H54 (cell line): ENCODE measurements around the gene NQO2.

Source experiments
- DNase-seq: peaks from one replicate; pipeline ENCODE4 v3.0.0; 2011; ENCODE audit warnings: low spot score, mixed read lengths; ENCODE audit not compliant: insufficient read length
- FAIRE-seq: peaks from 3 replicates; lab custom pipeline; 2011; peaks lifted over from hg19 to GRCh38; lab: Jason Lieb, UNC
- POLR2A ChIP-seq: IDR thresholded peaks from 2 replicates; pipeline ENCODE4 v1.6.1; 2011; ENCODE audit warnings: low read depth, mild to moderate bottlenecking, low read length

The NQO2 gene

DNA sequence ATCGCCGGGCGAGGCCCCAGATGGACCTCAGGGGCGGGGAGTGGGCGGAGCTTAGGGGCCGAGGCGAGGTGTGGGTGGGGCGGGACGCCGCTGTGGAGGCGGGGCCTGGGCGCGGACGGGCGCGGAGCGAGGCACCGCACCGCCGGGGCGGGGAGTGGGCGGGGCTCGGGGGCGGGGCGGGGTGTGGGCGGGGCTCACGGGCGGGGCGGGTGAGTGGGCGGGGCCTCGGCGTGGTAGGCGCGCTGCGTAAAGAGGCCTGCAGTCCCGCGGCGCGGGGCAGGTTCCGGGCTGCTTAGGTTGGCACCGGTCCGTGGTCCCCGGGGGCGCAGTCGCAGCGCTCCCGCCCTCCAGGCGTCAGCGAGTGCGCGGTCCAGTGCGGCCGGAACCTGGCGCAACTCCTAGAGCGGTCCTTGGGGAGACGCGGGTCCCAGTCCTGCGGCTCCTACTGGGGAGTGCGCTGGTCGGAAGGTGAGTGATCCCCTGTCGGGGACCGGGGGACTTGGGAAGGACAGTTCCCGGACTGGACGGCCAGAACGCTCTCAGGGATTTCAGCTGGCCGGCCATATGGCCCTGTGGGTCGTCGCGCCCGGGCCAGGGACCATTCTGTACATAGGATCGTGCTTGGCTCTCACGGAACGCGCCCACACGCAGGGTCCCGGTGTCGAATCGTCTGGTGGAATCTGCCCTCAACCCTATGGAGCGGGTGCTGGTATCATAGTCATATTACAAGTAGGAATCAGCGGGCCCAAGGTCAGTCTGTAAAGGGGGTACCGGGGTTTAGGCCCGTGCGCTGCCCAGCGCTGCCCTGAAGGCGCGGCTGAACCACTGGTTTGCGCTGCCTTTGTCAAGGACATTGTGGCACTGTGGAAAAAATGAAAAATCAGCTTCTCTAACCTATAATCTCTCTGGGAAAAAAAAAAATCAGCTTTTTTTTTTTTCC is at the start of gene NQO2:
NQO2 (plus strand) TSS at position 277 of the 940 bp plus-strand sequence. CDS start 6,659 bp downstream, outside the sequence.
- peak; percentile 82 for TF ChIP-seq POLR2A
- peak; percentile 75 for DNase-seq
- FAIRE-seq = no peak

- DNase-seq (no peak), FAIRE-seq (no peak)
- no peak for TF ChIP-seq POLR2A
Measured at GRCh38 chr6:2950713-2951112, 49.0 kb upstream of the NQO2 start.

DNA sequence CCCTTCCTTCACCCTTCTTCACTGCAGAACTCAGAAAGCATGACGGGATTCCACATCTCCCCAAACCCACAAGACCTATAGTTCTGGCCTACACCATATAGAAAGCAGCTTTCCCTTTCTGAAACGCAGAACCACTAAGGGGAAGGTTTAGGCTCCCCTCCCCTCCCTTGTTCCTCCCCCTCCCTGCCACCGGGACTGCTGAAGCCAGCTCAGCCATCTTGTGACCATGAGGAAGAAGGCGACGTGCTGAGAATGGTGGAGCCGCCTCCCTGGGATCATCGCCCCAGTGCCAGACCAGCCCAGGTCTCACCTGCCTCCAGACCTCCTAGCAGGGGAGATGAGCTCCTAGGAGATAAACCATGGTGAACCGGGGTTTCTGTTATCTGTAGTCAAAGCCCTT is 48.0 kb upstream of the NQO2 start:
- DNase-seq = no peak
- FAIRE-seq = no peak
- TF ChIP-seq POLR2A = no peak

DNA sequence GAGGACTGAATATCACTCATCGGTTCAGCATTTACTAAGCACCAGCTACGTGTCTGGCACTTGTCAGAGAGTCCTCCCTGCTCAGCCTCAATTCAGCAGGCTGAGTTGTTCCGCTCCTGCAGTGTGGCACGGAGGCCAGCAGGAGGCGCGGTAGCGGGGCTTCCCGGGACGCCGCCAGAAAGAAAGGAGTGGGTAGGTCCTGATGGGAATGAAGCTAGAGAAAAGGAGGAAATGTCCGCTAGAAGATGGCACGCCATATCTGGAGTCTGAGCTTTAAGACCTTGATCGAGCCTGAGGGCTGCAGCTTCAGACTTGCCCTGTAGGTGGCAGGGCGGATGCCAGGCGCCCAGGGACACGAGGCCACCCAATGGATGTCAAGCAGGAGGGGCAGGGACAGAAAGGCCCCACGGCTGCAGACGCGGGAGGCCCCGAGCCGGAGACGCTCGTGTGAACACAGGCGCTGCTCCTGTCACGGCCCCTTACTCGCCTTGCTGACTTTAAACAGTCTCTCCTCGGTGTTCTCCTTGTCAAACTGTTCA is 47.1 kb upstream of the NQO2 start:
- DNase-seq = peak; percentile 55
- FAIRE-seq = no peak
- no peak for TF ChIP-seq POLR2A

DNA sequence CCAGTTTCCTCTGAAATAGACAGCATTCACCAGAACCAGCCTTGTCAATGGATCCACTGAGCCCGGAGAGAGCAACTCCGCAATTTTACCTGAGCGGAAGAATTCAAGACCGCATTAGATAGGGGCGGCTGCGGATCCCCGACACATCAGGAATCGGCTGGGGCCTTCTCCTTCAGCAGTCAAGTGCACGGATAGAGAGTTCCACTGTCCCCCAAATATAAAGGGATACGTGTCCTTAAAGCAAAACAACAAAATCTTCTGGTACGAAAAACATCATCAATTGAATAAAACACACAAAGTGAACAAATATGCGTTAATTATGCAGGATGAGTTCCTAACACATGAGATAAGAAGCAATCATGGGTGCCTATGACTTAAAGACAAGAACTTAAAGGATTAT is 46.6 kb upstream of the NQO2 start:
- FAIRE-seq = no peak
- TF ChIP-seq POLR2A = no peak

GRCh38 chr6:2956930-2957685 is 42.6 kb upstream of the NQO2 start:
- DNase-seq (no peak), FAIRE-seq (no peak)
- no peak for TF ChIP-seq POLR2A

More for the DNA sequence above, 46.6 kb upstream of the NQO2 start:
- no peak for DNase-seq

DNA sequence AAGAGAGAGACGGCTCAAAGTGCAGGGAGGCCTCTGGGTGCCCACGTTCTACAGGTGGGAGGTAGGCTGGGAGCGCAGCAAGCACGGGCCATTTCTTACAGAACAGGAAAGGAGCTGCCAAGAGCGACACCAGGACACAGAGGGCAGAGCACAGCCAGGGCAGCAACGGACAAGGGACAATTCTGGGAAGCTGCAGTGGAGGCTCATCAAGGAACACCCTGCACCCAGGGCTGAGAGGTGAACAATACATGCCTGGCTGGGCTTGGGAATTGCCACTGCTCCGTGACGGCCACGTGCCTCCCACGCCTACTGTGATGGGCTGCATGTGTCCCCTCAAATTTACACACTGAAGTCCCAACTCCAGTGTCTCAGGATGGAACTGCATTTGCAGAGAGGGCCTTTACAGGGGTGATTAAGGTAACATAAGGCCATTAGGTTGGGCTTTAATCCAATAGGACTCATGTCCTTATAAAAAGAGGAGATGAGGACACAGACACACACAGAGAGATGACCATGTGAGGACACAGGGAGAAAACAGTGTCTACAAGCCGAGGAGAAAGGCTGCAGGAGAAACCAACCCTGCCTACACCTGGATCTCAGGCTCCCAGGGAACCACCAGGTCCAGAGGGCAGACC is 41.9 kb upstream of the NQO2 start:
- no peak for FAIRE-seq
- no peak for DNase-seq
- no peak for TF ChIP-seq POLR2A

GRCh38 chr6:2958331-2958711 is 41.4 kb upstream of the NQO2 start:
- no peak for TF ChIP-seq POLR2A

DNA sequence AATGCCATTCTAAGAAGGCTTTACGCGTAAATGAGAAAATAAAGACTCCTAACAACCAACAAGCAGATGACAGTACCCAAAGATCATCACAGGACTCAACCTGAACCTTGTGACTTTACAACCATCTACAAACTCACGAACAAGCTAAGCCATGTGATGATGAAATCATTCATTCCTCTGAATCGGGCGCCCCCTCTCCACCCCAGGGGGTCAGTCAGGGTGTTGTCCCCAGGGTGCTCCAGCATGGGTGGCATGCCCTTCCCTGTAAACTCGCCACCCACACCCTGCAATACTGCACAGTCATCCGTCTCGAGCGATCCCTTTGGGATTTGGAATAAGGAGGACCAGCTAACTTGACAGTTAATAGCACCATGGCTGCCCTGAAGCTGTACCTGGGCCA is 40.9 kb upstream of the NQO2 start:
- no peak for TF ChIP-seq POLR2A
- DNase-seq (no peak), FAIRE-seq (no peak)

More at GRCh38 chr6:2958331-2958711, 41.4 kb upstream of the NQO2 start:
- FAIRE-seq = no peak
- DNase-seq = no peak

DNA sequence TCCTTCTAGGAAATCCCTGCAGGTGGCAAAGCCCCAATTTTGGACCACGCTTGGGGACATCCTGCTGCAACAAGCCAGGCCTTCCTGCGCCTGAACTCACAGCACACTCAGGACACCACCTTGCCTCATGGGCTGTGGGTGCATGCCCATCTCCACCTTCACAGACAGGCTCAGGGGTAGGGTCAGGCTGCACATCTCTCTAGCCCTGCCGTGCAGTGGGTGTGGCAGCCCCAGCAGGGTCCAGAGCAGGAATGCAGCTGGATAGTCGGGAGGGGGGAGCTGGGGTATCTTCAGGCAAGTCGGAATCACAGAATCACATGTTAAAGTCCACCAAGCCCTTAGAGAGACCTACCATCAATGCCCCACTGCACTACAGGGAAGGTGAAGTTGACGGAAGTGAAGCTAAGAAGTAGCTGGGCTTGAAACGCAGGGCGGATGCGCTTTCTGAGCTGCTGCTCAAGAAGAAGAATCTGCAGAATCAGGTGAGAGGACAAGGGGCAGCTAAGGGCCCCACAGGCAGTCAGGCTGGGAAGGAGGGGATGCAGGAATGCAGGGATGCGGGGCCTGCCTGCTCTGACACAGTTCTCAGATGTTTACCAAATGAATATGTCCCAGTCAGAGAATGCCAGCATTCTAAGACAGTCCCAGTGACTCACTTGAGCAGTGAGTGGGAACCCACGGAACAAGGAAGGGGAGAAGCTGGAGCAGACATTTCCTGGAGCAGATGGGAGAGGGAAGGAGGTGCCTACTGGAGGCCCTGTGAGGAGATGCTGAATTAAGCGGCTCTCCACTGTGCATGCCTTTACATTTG is 39.6 kb upstream of the NQO2 start:
- peak; percentile 83 for DNase-seq
- peak; percentile 93 for FAIRE-seq
- TF ChIP-seq POLR2A = no peak

- FAIRE-seq = no peak
- no peak for TF ChIP-seq POLR2A
- no peak for DNase-seq
Measured at GRCh38 chr6:2960935-2961334, 38.8 kb upstream of the NQO2 start.

DNA sequence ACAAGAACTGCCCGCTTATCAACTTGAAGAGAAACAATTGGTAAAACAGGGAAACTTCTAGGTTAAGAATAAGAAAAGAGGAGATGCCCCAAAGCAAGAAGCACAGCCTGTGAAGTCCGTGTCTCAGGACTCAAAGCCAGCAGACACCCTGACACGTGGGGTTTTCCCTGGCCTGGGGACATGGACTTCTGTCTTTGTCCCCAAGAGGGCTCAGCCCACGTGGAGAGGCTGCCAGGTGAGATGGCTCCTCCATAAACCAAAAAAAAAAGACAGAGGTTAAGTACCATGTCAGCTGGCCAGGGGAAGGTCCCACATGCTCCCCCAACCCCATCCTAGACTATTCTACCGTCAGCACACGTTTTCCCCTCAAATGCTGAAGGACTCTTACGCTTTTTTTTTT is 38.2 kb upstream of the NQO2 start:
- no peak for TF ChIP-seq POLR2A
- no peak for DNase-seq
- no peak for FAIRE-seq

- no peak for DNase-seq
- no peak for TF ChIP-seq POLR2A
- FAIRE-seq = no peak
Measured at GRCh38 chr6:2962004-2962403, 37.7 kb upstream of the NQO2 start.
